ENCODE data around the gene GALNT10. TPM values are rescaled to one million over a fixed set of nuclear protein-coding genes. Genes with fewer than 3 reads are reported as not detected.

GALNT10 gene
- polyA plus RNA-seq, 1 donor (not counting 4 experiments of a cell fraction or from before 2014, with no cell fraction given) = 17.9 TPM

- H3K27me3 ChIP-seq (ENCODE audit: control insufficient read depth, extremely low read depth, insufficient read depth, low read length) = peaks cover 22% of the 10 kb centered on the region
- no peaks in the 10 kb centered on the region for H3K79me2 ChIP-seq (ENCODE audit: control insufficient read depth, insufficient read depth, low read length)
- no peak for TF ChIP-seq EZH2 (IDR thresholded peaks at IDR 0.05; ENCODE audit: low read length)
- TF ChIP-seq CTCF (optimal IDR thresholded peaks at IDR 0.05 in 1 of 3, IDR thresholded peaks at IDR 0.05 in 1 of 3, conservative IDR thresholded peaks at IDR 0.05 in 1 of 3; ENCODE audit: extremely low read depth in 1 of 3, insufficient read depth in 2 of 3, low read length in 3 of 3) = no peak
Measured at GRCh38 chr5:154199671-154200220, 9.2 kb downstream of the GALNT10 start.

GRCh38 chr5:154200221-154200620, 9.7 kb downstream of the GALNT10 start:
- no peak overlapping the region for H2AFZ ChIP-seq (ENCODE audit: control insufficient read depth, low read length)
- H3K27me3 ChIP-seq (ENCODE audit: control insufficient read depth, extremely low read depth, insufficient read depth, low read length) = peaks cover 27% of the 10 kb centered on the region
- H3K9me1 ChIP-seq (ENCODE audit: control insufficient read depth, extremely low read depth, insufficient read depth, low read length) = peaks cover 5% of the 10 kb centered on the region
- TF ChIP-seq EZH2 (IDR thresholded peaks at IDR 0.05; ENCODE audit: low read length) = no peak
- no peak for TF ChIP-seq CTCF (optimal IDR thresholded peaks at IDR 0.05 in 1 of 3, IDR thresholded peaks at IDR 0.05 in 1 of 3, conservative IDR thresholded peaks at IDR 0.05 in 1 of 3; ENCODE audit: extremely low read depth in 1 of 3, insufficient read depth in 2 of 3, low read length in 3 of 3)
- dilution Hi-C loops (cut with MboI; ENCODE audit: extremely low pct_ligation_motif_present, low sequenced_read_pairs) = no loop called here
- peaks cover 23% of the 10 kb centered on the region for H4K20me1 ChIP-seq (ENCODE audit: control insufficient read depth, extremely low read depth, insufficient read depth, low read length)
- H3K9ac ChIP-seq (ENCODE audit: control insufficient read depth, extremely low read depth, insufficient read depth, low read length) = no peak overlapping the region
- no peaks in the 10 kb centered on the region for H3K9me3 ChIP-seq (ENCODE audit: control insufficient read depth, low read depth, low read length)
- H3K4me3 ChIP-seq (ENCODE audit: control insufficient read depth in 2 of 3, extremely low read depth in 1 of 3, insufficient read depth in 2 of 3, low read depth in 1 of 3, low read length in 3 of 3) = no peak overlapping the region
- FAIRE-seq (no peak), DNase-seq (ENCODE audit: low read depth, low spot score) (no peak)
- H3K79me2 ChIP-seq (ENCODE audit: control insufficient read depth, insufficient read depth, low read length) = no peaks in the 10 kb centered on the region
- peaks cover 0 to 3% of the 10 kb centered on the region in 2 experiments for H3K36me3 ChIP-seq (ENCODE audit: control insufficient read depth in 2 of 2, extremely low read depth in 1 of 2, insufficient read depth in 2 of 2, low read length in 2 of 2)
- H3K27ac ChIP-seq (ENCODE audit: control insufficient read depth, insufficient read depth, low read length) = no peak overlapping the region
- no peak overlapping the region for H3K4me2 ChIP-seq (ENCODE audit: control insufficient read depth, extremely low read depth, insufficient read depth, low read depth, low read length)
- H3K4me1 ChIP-seq (ENCODE audit: control insufficient read depth, extremely low read depth, insufficient read depth, low read length) = peaks cover 20% of the 10 kb centered on the region

More at GRCh38 chr5:154199671-154200220, 9.2 kb downstream of the GALNT10 start:
- H3K4me1 ChIP-seq (ENCODE audit: control insufficient read depth, extremely low read depth, insufficient read depth, low read length) = peaks cover 20% of the 10 kb centered on the region
- H3K9me1 ChIP-seq (ENCODE audit: control insufficient read depth, extremely low read depth, insufficient read depth, low read length) = peaks cover 5% of the 10 kb centered on the region
- dilution Hi-C loops (cut with MboI; ENCODE audit: extremely low pct_ligation_motif_present, low sequenced_read_pairs) = no loop called here
- no peak overlapping the region for H3K4me3 ChIP-seq (ENCODE audit: control insufficient read depth in 2 of 3, extremely low read depth in 1 of 3, insufficient read depth in 2 of 3, low read depth in 1 of 3, low read length in 3 of 3)
- FAIRE-seq (no peak), DNase-seq (ENCODE audit: low read depth, low spot score) (no peak)
- no peak overlapping the region for H3K27ac ChIP-seq (ENCODE audit: control insufficient read depth, insufficient read depth, low read length)
- no peaks in the 10 kb centered on the region for H3K9me3 ChIP-seq (ENCODE audit: control insufficient read depth, low read depth, low read length)
- H2AFZ ChIP-seq (ENCODE audit: control insufficient read depth, low read length) = no peak overlapping the region
- no peak overlapping the region for H3K9ac ChIP-seq (ENCODE audit: control insufficient read depth, extremely low read depth, insufficient read depth, low read length)
- H3K36me3 ChIP-seq (ENCODE audit: control insufficient read depth in 2 of 2, extremely low read depth in 1 of 2, insufficient read depth in 2 of 2, low read length in 2 of 2) = peaks cover 0 to 3% of the 10 kb centered on the region in 2 experiments
- no peak overlapping the region for H3K4me2 ChIP-seq (ENCODE audit: control insufficient read depth, extremely low read depth, insufficient read depth, low read depth, low read length)
- peaks cover 23% of the 10 kb centered on the region for H4K20me1 ChIP-seq (ENCODE audit: control insufficient read depth, extremely low read depth, insufficient read depth, low read length)

Measured in keratinocyte (primary cell).